SJSA1 (cell line): ENCODE results near the gene TEDC1. TPM values are rescaled to one million over a fixed set of nuclear protein-coding genes. Genes with fewer than 3 reads are reported as not detected.

ENCODE experiments used
- DNase-seq, 2 experiments: peaks; one replicate each; pipeline ENCODE4 v3.0.0-alpha.2; 2015 to 2020; ENCODE audit warnings: low spot score in 2 of 2, low read depth in 1 of 2
- H3K27ac ChIP-seq: fragments of 250-450 bp; sonication (Bioruptor Pico); 2 replicates; pipeline ENCODE4 v1.5.1; 2020; ENCODE audit warnings: mild to moderate bottlenecking, moderate library complexity
- H3K27me3 ChIP-seq: fragments of 250-450 bp; sonication (Bioruptor Pico); replicated peaks from 2 replicates; pipeline ENCODE4 v1.5.1; 2020; ENCODE audit warnings: mild to moderate bottlenecking, moderate library complexity
- H3K36me3 ChIP-seq: fragments of 250-450 bp; sonication (Bioruptor Pico); 2 replicates; pipeline ENCODE4 v1.5.1; 2020; ENCODE audit warnings: mild to moderate bottlenecking
- H3K4me1 ChIP-seq: fragments of 250-450 bp; sonication (Bioruptor Pico); replicated peaks from 2 replicates; pipeline ENCODE4 v1.6.1; 2021; ENCODE audit warnings: mild to moderate bottlenecking
- H3K4me3 ChIP-seq: fragments of 250-450 bp; sonication (Bioruptor Pico); 2 replicates; pipeline ENCODE4 v1.5.1; 2020; ENCODE audit warnings: mild to moderate bottlenecking
- H3K9me3 ChIP-seq: fragments of 250-450 bp; sonication (Bioruptor Pico); replicated peaks from 2 replicates; pipeline ENCODE4 v1.5.1; 2020; ENCODE audit warnings: mild to moderate bottlenecking
- total RNA-seq: library from RNA; depleted of rRNA; stranded (reverse); fragments of >200 nt; shearing (Covaris generic); gene quantifications from 2 replicates; pipeline ENCODE4 v1.2.3, GENCODE V29; 2014

TEDC1 gene
- total RNA-seq, 1 experiment from 2014 or later, result 22.1 TPM

DNA sequence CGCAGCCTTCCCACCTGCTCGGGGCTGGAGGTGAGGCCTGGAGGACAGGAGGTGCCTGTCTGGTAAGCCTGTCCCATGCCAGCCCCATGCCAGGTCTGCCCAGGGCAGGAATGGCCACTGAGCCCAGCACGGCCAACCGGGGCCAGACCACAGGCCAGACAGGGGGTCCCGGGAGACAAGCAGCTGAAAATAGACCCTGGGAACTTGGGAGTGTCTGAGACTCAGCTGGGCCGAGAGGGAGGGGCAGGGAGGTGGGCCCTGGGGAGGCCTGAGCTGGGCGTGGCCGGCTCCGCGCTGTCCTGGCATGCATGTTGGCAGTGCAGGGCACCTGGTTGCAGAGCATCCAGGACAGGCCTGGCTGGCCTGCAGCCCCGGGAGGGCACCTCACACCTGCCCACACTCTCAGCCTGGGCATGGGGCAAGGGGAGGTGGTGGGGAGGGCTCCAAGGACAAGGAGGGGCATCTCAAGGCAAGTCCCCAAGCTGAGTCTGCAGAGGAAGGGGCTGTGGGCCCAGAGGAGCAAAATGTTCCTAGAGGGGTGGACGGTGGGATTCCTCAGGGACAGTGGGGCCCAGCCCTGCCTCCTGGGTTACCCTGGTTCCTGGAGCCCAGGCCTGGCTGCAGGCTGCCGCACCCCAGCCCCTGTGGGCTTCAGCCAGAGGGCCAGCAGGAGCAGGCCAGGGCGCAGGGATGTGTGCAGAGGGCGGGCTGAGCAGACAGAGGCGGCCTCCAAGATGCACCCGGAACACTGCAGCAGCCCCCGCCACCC, 7.6 kb upstream of the TEDC1 start:
- Histone ChIP-seq H3K27ac (no peak overlapping the region), H3K4me3 (no peak overlapping the region), H3K36me3 (no peaks in the 10 kb centered on the region), H3K27me3 (peaks cover 27% of the 10 kb centered on the region), H3K9me3 (no peaks in the 10 kb centered on the region), H3K4me1 (peaks cover 32% of the 10 kb centered on the region)
- no peak for DNase-seq

DNA sequence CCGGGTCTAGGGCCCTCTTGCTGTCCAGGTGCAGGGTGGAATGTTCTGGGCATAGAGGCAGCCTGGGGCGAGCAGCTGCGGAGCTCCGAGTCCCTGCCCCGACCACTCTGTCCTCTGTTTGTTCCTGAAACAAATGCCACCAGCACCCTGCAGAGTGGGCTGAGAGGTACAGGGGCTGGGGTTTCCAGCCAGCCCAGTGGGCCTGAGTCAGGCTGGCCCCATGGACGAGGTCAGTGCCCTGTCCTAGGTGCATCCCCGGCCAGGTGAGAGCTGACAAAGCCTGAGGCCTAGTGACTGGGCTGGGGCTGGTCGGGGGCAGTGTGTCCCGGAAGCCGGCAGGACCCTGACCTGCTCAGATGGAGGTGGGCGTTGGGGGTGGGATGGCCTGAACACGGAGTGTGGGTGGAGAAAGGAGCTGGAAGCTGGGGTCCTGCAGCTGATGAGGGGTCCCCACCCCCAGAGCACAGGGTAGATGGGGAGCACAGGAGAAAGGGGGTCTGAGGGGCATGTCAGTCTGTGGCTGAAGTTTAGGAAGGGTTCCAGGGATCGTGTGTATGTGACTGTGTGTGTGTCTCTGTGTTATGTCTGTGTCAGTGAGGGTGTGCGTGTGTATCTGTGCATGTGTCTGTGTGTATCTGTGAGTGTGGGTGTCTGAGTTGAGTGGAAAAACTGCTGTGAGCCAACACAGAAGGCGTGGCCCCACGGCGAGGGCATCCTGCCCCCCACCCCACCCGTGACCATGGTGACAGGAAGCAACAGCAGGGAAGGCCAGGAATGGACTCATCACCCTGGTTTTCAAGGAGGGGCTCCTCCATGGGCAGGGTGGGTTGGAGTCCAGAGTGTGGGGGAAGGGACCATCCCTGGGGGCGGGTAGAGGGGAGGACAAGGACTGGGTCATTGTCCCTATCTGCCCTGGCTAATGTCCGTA, 6.7 kb upstream of the TEDC1 start:
- no peak for DNase-seq
- peaks cover 32% of the 10 kb centered on the region for H3K4me1 ChIP-seq
- no peaks in the 10 kb centered on the region for H3K36me3 ChIP-seq
- no peak overlapping the region for H3K27ac ChIP-seq
- no peaks in the 10 kb centered on the region for H3K9me3 ChIP-seq
- no peak overlapping the region for H3K4me3 ChIP-seq
- H3K27me3 ChIP-seq, result peaks cover 27% of the 10 kb centered on the region

DNA sequence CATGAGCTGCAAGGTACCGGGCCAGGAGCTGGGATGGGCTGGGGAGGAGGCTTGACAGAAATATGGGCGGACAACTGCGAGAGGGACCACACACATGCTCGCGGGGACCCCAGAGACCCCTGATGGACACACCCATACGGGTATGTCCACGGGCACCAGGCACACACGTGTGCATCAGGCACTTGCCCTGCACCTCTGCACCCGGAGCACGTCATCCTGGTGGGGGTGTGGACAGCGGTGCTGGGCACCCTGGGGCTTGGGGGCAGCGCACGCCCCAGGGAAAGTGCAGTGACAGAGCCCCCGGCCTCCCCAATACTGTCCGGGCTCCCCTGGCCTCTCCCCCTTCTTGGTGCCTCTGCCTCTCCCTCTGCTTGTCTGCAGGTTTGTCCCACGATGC, 6.1 kb upstream of the TEDC1 start:
- peaks cover 38% of the 10 kb centered on the region for H3K4me1 ChIP-seq
- no peak overlapping the region for H3K27ac ChIP-seq
- no peak overlapping the region for H3K4me3 ChIP-seq
- no peaks in the 10 kb centered on the region for H3K9me3 ChIP-seq
- DNase-seq, result no peak
- no peaks in the 10 kb centered on the region for H3K36me3 ChIP-seq
- peaks cover 27% of the 10 kb centered on the region for H3K27me3 ChIP-seq

DNA sequence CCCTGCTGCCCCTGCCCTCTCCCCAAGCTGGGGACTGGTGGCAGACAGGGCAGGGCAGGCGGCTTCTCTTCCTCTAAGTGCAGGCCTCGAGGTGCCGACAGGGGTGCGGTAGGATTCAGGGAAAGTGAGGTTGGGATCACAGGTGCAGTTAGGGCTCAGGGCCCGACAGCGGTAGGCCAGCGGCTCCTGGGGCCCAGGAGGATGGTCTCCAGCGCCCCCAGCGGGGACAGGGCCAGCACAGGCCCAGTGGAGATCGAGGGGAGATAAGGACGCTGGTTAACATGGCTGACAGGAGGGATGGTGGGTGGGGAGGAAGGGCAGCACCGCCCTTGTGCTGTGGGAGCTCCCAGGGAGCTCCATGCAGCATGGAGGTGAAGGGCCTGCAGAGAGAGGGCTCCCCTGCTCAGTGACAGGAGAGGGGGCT, 5.3 kb upstream of the TEDC1 start:
- no peak for DNase-seq
- Histone ChIP-seq H3K4me3 (no peak overlapping the region), H3K9me3 (no peaks in the 10 kb centered on the region), H3K4me1 (peaks cover 38% of the 10 kb centered on the region), H3K27me3 (peaks cover 27% of the 10 kb centered on the region), H3K27ac (no peak overlapping the region), H3K36me3 (no peaks in the 10 kb centered on the region; the same call in 1 of the 2 replicates)

DNA sequence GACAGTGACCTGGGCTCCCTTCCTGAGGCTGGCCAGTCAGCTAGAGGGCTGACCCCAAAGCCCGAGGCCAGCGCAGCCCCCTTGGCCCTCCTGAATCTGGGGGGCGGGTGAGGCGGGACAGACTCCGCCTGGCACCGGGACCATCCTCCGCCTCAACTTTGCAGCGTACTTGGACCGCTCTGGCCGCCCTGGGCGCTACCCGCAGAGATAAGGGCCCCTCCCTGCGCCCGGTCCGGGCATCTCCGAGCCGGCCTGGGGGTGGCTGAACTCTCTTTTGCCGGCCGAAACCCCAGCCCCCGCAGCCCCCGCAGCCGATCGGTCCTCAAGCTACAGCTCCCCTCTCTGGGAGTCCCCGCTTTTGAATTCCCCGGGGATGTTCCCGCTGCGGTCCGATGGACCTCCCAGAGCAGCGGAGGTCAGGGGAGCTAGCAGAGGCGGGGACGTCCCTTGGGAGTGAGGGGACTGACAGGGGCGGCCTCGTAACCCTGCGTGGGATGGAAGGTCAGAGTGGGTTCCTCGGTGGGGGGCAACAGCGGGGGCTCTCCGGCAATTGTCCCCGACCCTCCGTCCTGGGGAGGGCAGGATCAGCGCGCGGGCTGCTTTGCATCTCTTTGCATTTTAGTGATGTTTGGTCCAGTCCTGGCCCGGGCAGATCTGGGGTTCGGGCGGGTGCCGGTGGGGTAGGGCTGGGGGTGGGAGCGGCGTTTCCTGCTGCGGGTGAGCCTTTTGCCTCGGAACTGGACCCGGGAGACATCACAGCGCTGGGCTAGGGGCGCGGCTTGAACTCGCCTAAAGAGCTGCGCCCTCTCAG, 4.7 kb upstream of the TEDC1 start, which contains the start of gene CRIP1:
CRIP1 (plus strand) TSS at position 724 of the 811 bp plus-strand sequence. CDS start 374 bp downstream, outside the sequence.
- Histone ChIP-seq H3K4me1 (peaks cover 32% of the 10 kb centered on the region), H3K36me3 (peaks cover 3% of the 10 kb centered on the region), H3K27me3 (peaks cover 27% of the 10 kb centered on the region), H3K4me3 (no peak within 1 kb of the TSS), H3K27ac (no peak within 1 kb of the TSS), H3K9me3 (no peaks in the 10 kb centered on the region)
- no peak for DNase-seq

DNA sequence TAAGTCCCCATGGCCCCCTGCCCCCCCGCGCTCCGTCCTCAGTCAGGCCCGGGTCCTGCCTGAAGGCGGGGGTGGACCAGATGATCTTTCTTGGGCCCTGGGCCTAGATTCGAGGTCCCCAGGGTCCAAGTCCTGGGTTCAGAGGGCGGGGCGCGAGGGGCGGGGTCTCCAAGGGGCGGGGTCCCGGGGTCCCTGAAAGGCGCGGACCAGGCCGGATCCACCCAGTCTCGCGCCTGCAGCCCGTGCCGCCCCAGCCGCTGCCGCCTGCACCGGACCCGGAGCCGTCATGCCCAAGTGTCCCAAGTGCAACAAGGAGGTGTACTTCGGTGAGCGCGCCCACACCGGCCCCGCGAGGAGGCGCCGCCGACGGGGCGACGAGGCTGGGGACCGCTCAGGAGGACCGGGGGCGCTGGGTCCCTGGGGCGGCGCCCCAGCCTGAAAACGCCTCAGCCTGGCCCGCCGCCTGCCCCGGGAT, 4.0 kb upstream of the TEDC1 start:
- H3K4me1 ChIP-seq, result peaks cover 29% of the 10 kb centered on the region
- no peak overlapping the region for H3K4me3 ChIP-seq
- peaks cover 7% of the 10 kb centered on the region for H3K36me3 ChIP-seq
- no peak for DNase-seq
- peaks cover 27% of the 10 kb centered on the region for H3K27me3 ChIP-seq
- no peak overlapping the region for H3K27ac ChIP-seq
- no peaks in the 10 kb centered on the region for H3K9me3 ChIP-seq

DNA sequence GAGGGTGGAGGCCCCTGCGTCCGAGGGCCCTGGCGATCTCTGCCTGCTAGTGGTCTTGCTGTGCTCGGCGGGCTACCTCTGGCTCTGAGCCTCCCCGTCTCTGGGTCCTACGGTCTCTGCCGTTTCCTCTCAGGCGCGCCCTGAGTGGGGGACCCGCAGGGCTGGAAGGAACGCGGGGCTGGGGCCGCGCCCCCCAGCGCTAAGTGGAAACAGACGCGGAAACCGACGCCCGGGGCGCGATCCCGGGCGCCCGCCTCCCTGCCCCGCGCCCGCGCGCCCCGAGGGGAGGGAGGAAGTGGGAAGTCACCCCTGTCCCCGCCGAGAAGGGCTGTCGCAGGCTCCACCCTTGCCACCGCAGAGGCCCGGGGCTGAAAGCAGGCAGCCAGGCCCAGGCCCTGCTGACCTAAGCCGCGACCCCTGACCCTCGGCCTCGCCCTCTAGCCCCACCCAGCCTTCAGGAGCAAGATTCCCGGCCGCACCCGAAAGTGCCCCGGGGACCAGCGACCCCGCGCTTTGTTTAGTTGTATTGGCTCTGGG, 3.5 kb upstream of the TEDC1 start:
- no peak for DNase-seq
- H3K36me3 ChIP-seq, result peaks cover 12% of the 10 kb centered on the region
- peaks cover 27% of the 10 kb centered on the region for H3K27me3 ChIP-seq
- no peaks in the 10 kb centered on the region for H3K9me3 ChIP-seq
- H3K27ac ChIP-seq, result no peak overlapping the region
- peaks cover 26% of the 10 kb centered on the region for H3K4me1 ChIP-seq
- no peak overlapping the region for H3K4me3 ChIP-seq

DNA sequence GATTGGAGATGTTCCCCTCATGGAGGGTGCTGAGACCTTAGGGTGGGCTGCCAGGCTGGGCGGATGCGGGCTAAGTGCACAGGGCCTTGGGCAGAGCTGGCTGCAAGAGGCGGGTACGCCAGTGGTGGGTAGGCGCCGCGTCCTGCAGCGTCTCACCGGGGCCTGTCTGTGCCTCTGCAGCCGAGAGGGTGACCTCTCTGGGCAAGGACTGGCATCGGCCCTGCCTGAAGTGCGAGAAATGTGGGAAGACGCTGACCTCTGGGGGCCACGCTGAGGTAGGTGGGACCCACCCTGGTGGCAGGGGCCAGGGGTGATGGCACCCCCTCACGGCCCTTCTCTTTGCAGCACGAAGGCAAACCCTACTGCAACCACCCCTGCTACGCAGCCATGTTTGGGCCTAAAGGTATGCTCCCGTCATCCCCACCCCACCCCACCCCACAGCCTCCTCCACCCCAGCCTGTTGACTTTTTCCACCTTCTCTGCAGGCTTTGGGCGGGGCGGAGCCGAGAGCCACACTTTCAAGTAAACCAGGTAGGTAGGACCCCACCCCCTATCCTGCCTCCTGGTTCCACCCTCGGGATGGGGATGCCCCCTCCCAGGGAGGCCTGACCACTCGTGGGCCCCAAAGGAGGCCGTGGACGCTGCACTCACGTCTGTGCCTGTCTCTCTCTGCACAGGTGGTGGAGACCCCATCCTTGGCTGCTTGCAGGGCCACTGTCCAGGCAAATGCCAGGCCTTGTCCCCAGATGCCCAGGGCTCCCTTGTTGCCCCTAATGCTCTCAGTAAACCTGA, 2.9 kb upstream of the TEDC1 start:
- Histone ChIP-seq H3K9me3 (no peaks in the 10 kb centered on the region), H3K4me1 (peaks cover 25% of the 10 kb centered on the region), H3K36me3 (peaks cover 13% of the 10 kb centered on the region), H3K27me3 (peaks cover 27% of the 10 kb centered on the region), H3K27ac (no peak overlapping the region), H3K4me3 (no peak overlapping the region)
- no peak for DNase-seq

DNA sequence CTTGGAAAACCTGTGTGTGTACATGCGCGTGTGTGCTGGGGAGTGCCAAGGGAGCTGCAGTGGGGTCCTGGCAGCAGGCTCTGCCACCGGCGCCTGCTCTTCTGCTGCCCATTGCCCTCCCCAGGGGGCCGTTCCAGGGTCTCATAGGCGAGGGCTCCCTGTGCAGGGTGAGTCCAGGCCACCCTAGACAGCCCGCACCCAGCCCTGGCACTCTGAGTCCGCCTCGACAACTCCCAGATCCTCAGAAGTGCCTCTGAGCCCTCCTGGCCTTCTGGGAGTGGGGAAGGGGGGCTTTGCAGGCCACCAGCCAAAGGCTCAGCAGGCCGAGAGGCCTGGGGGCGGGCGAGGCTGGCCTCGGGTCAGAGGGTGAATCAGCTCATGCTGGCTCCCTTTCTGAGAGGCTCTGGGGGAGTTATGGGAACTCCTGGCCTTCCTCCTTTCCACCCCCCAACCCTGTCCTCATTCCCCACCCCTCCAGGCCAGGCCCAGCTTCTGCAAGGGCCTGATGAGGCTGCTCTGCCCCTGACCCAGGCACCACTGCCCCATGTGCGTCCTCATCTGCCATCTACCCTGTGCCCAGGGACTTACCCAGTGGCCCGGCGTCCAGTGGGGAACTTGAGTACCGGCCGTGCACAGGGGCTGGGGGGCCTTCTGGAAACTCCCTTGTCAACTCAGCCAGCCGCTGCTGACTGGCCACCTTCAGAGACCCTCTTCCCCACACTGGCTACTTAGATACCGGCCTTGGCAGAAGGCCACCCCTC, 2.1 kb upstream of the TEDC1 start:
- Histone ChIP-seq H3K27ac (no peak overlapping the region), H3K4me1 (peaks cover 25% of the 10 kb centered on the region), H3K27me3 (peaks cover 27% of the 10 kb centered on the region), H3K9me3 (no peaks in the 10 kb centered on the region), H3K4me3 (no peak overlapping the region), H3K36me3 (peaks cover 13% of the 10 kb centered on the region)
- no peak for DNase-seq

DNA sequence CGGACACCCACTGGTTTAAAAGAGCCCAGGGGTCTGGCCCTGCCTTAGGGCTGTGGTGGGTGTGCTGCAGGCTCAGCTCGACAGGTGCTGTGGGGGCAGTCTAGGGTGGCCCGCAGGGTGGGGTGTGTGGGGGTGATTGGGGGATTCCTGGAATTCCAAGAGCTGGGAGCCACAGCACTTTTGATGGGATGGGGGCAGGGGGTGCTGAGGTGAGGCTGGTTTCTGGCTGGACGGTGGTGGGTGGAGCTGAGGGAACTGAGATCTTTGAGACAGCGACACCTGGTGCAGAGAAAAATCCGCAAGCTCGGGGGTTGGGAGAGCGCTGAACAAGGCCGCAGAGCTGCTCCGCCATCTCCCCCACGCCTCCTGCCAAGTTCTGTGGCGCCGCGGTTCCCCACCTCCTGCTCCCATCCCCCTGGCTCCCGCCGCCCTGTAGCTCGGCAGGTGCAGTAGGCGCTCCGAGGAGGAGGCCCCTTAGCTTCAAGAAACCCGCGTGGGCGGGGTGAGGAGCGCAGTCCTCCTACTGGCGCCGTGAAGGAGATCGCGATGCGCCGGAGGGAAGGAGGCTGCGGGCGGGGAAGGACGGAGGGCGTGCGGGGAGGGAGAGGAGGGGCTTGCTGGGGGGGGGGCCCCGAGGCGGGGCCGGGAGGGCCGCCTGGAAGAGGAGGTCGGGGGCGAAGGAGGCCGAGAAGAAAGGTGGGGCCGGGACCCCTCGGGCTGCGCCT, 1.3 kb upstream of the TEDC1 start:
- peak; percentile 61 to 75 for DNase-seq
- Histone ChIP-seq H3K27ac (peak overlapping the region; percentile 82), H3K4me1 (peaks cover 25% of the 10 kb centered on the region)

DNA sequence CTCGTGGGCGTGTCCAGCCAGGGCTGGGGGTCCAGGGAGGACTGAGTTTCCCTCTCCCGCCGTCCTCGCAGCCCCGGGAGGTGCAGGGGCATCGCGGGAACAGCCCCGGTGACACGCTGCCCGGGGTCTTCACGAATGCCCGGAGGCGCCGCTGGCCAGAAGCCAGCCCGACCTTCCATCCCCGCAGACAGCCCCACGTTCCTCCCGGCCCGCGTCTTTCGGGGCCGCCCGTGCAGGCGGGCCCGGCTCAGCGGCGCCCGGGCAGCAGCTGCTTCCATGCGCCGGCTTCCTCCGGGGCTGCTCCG, 827 bp upstream of the TEDC1 start:
- Histone ChIP-seq H3K9me3 (no peaks in the 10 kb centered on the region), H3K27ac (peak overlapping the region; percentile 82), H3K27me3 (peaks cover 27% of the 10 kb centered on the region), H3K4me1 (peaks cover 25% of the 10 kb centered on the region), H3K4me3 (peak overlapping the region; percentile 92), H3K36me3 (peaks cover 13% of the 10 kb centered on the region)
- no peak for DNase-seq

More for the DNA sequence above, 1.3 kb upstream of the TEDC1 start:
- peaks cover 27% of the 10 kb centered on the region for H3K27me3 ChIP-seq
- H3K9me3 ChIP-seq, result no peaks in the 10 kb centered on the region
- peak overlapping the region; percentile 92 for H3K4me3 ChIP-seq
- H3K36me3 ChIP-seq, result peaks cover 13% of the 10 kb centered on the region
